GM12878 (cell line): ENCODE results near the gene PRKAB2.

Source experiments
- DPF2 ChIP-seq: fragments of 450-650 bp; IDR thresholded peaks from 2 replicates; pipeline ENCODE4 v1.6.1; 2017; ENCODE audit warnings: mild to moderate bottlenecking
- EZH2 ChIP-seq: IDR thresholded peaks from 2 replicates; pipeline ENCODE4 v1.6.1; 2012; ENCODE audit warnings: low read depth, mild to moderate bottlenecking, control low read depth, inconsistent platforms, low read length, borderline replicate concordance; ENCODE audit not compliant: control insufficient read depth
- SRF ChIP-seq, 2 experiments: IDR thresholded peaks; 2 replicates each; pipeline ENCODE4 v1.6.1; 2011; ENCODE audit warnings: low read depth in 2 of 2, low read length in 2 of 2, mild to moderate bottlenecking in 1 of 2, moderate library complexity in 1 of 2
- TAF1 ChIP-seq: IDR thresholded peaks from 2 replicates; pipeline ENCODE4 v1.6.1; 2011; ENCODE audit warnings: mild to moderate bottlenecking, low read depth, low read length, borderline replicate concordance
- TF ChIP-seq, protein P1 (sequence below), 3 experiments: IDR thresholded peaks in 2 of 3; conservative IDR thresholded peaks in 1 of 3; 2 replicates each; pipeline ENCODE4 v1.5.1; 2011; ENCODE audit warnings: low read depth in 3 of 3, low read length in 3 of 3, mild to moderate bottlenecking in 3 of 3, control low read depth in 2 of 3, moderate library complexity in 2 of 3, inconsistent platforms in 1 of 3, mixed read lengths in 1 of 3; ENCODE audit not compliant: control insufficient read depth in 2 of 3, insufficient read depth in 1 of 3; ENCODE audit errors: extremely low read depth in 1 of 3

DNA sequence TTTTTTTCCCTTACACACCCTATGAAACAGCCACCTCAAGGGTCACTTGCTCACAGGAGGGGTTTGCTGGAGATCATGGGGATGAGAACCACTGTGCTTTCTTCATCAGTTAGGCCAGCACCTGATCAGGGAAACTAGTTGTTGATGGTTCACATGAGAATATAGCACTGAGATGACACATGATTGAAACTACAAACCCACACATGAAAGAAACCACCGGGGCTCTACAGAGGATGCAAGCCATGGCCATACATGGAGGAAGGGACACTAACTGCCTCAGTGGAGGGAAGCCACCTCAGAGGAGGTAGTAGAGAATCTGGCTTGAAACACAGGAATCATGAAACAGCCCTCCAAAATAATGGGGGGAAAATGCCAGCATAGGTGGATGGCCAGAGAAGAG is 63.2 kb downstream of the PRKAB2 start:
- TF ChIP-seq, protein P1, sequence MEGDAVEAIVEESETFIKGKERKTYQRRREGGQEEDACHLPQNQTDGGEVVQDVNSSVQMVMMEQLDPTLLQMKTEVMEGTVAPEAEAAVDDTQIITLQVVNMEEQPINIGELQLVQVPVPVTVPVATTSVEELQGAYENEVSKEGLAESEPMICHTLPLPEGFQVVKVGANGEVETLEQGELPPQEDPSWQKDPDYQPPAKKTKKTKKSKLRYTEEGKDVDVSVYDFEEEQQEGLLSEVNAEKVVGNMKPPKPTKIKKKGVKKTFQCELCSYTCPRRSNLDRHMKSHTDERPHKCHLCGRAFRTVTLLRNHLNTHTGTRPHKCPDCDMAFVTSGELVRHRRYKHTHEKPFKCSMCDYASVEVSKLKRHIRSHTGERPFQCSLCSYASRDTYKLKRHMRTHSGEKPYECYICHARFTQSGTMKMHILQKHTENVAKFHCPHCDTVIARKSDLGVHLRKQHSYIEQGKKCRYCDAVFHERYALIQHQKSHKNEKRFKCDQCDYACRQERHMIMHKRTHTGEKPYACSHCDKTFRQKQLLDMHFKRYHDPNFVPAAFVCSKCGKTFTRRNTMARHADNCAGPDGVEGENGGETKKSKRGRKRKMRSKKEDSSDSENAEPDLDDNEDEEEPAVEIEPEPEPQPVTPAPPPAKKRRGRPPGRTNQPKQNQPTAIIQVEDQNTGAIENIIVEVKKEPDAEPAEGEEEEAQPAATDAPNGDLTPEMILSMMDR (IDR thresholded peaks at IDR 0.05 in 2 of 3, conservative IDR thresholded peaks at IDR 0.05 in 1 of 3; ENCODE audit: control insufficient read depth in 2 of 3, extremely low read depth in 1 of 3, insufficient read depth in 1 of 3, low read depth in 3 of 3, low read length in 3 of 3) = no peak
- no peak for TF ChIP-seq DPF2
- no peak for TF ChIP-seq TAF1
- no peak for TF ChIP-seq SRF (IDR thresholded peaks at IDR 0.05; ENCODE audit: low read depth in 2 of 2, low read length in 2 of 2)
- TF ChIP-seq EZH2 = no peak
